Neural cell (in vitro differentiated cells): ENCODE measurements around the gene MBNL3. TPM values are rescaled to one million over a fixed set of nuclear protein-coding genes. Genes with fewer than 3 reads are reported as not detected.

Experiments used
- H2AFZ ChIP-seq: fragments of 200-600, 300-800 bp; sonication (generic), shearing (Covaris generic); 2 replicates; pipeline ENCODE4 v1.6.0; 2014; ENCODE audit warnings: low read depth, mild to moderate bottlenecking, antibody characterized with exemption, low read length, moderate library complexity
- H3F3A ChIP-seq: fragments of 200-600 bp; shearing (Covaris generic); 2 replicates; pipeline ENCODE4 v1.6.1; 2016; ENCODE audit warnings: mild to moderate bottlenecking, moderate library complexity, mixed read lengths, antibody characterized with exemption, low read length; ENCODE audit not compliant: insufficient read depth, poor library complexity, severe bottlenecking
- H3K27ac ChIP-seq: fragments of 200-600, 300-800 bp; sonication (generic), shearing (Covaris generic); 2 replicates; pipeline ENCODE4 v1.5.1; 2014; ENCODE audit warnings: mild to moderate bottlenecking, low read length, moderate library complexity
- H3K27me3 ChIP-seq: fragments of 300-800, 200-600 bp; sonication (generic), shearing (Covaris generic); 2 replicates; pipeline ENCODE4 v1.6.0; 2014; ENCODE audit warnings: mild to moderate bottlenecking, low read depth, low read length, moderate library complexity; ENCODE audit not compliant: insufficient read depth
- H3K36me3 ChIP-seq: fragments of 300-800, 200-600 bp; sonication (generic), shearing (Covaris generic); 2 replicates; pipeline ENCODE4 v1.5.1; 2014; ENCODE audit warnings: mild to moderate bottlenecking, antibody characterized with exemption, low read length, moderate library complexity; ENCODE audit not compliant: insufficient read depth
- H3K4me2 ChIP-seq: fragments of 300-800, 200-600 bp; sonication (generic), shearing (Covaris generic); 2 replicates; pipeline ENCODE4 v1.6.0; 2014; ENCODE audit warnings: mild to moderate bottlenecking, low read length
- H3K4me3 ChIP-seq: fragments of 300-800, 200-600 bp; sonication (generic), shearing (Covaris generic); 2 replicates; pipeline ENCODE4 v1.5.1; 2014; ENCODE audit warnings: mild to moderate bottlenecking, low read length, moderate library complexity
- H3K79me2 ChIP-seq: fragments of 200-600 bp; shearing (Covaris generic); replicated peaks from 2 replicates; pipeline ENCODE4 v1.6.0; 2014; ENCODE audit warnings: mild to moderate bottlenecking, low read length, moderate library complexity; ENCODE audit not compliant: insufficient read depth
- H3K9ac ChIP-seq: fragments of 300-800, 200-600 bp; sonication (generic), shearing (Covaris generic); 2 replicates; pipeline ENCODE4 v1.6.1; 2016; ENCODE audit warnings: mild to moderate bottlenecking, low read length, mixed read lengths
- H3K9me2 ChIP-seq: fragments of 200-600 bp; shearing (Covaris generic); 2 replicates; pipeline ENCODE4 v1.6.1; 2016; ENCODE audit warnings: mild to moderate bottlenecking, low read length, mixed read lengths; ENCODE audit not compliant: insufficient read depth
- H3K9me3 ChIP-seq: fragments of 200-600, 300-800 bp; sonication (generic), shearing (Covaris generic); 2 replicates; pipeline ENCODE4 v1.6.1; 2016; ENCODE audit warnings: mild to moderate bottlenecking, mixed run types, low read length, moderate library complexity, mixed read lengths
- H4K20me1 ChIP-seq: fragments of 200-600 bp; shearing (Covaris generic); 2 replicates; pipeline ENCODE4 v1.6.1; 2016; ENCODE audit warnings: mild to moderate bottlenecking, mixed run types; ENCODE audit not compliant: insufficient read depth
- EP300 ChIP-seq: fragments of 450-650 bp; conservative IDR thresholded peaks from 2 replicates; pipeline ENCODE4 v1.6.1; 2014; ENCODE audit warnings: antibody characterized with exemption, mild to moderate bottlenecking, moderate library complexity; ENCODE audit not compliant: poor library complexity, severe bottlenecking
- EZH2 ChIP-seq: fragments of 200-600, 300-800 bp; shearing (Covaris generic), sonication (generic); IDR thresholded peaks from 2 replicates; pipeline ENCODE4 v1.6.1; 2014; ENCODE audit warnings: antibody characterized with exemption, low read length, borderline replicate concordance, mild to moderate bottlenecking; ENCODE audit not compliant: insufficient read depth, poor library complexity, severe bottlenecking
- MXI1 ChIP-seq: fragments of 450-650 bp; conservative IDR thresholded peaks from 2 replicates; pipeline ENCODE4 v1.6.1; 2014; ENCODE audit warnings: antibody characterized with exemption, mild to moderate bottlenecking; ENCODE audit not compliant: poor library complexity, severe bottlenecking
- POLR2AphosphoS5 ChIP-seq: IDR thresholded peaks from 2 replicates; pipeline ENCODE4 v1.6.1; 2012
- RAD21 ChIP-seq: fragments of 450-650 bp; conservative IDR thresholded peaks from 2 replicates; pipeline ENCODE4 v1.6.1; 2014; ENCODE audit warnings: antibody characterized with exemption, mild to moderate bottlenecking, moderate library complexity
- SMC3 ChIP-seq: fragments of 450-650 bp; conservative IDR thresholded peaks from 2 replicates; pipeline ENCODE4 v1.6.1; 2014; ENCODE audit warnings: antibody characterized with exemption, mild to moderate bottlenecking, moderate library complexity; ENCODE audit not compliant: poor library complexity
- TAF1 ChIP-seq: IDR thresholded peaks from 2 replicates; pipeline ENCODE4 v1.6.1; 2012; ENCODE audit warnings: low read depth
- polyA plus RNA-seq: library from polyadenylated mRNA; depleted of rRNA; stranded (reverse); fragments of >200 nt; gene quantifications from 2 replicates; pipeline ENCODE4 v1.2.3, GENCODE V29; 2014
- TF ChIP-seq, protein P1 (sequence below): IDR thresholded peaks from 2 replicates; pipeline ENCODE4 v1.6.1; 2012; ENCODE audit warnings: borderline replicate concordance
- TF ChIP-seq, protein P2 (sequence below): fragments of 450-650 bp; IDR thresholded peaks from 2 replicates; pipeline ENCODE4 v1.5.1; 2014; ENCODE audit warnings: antibody characterized with exemption, mild to moderate bottlenecking, moderate library complexity; ENCODE audit not compliant: poor library complexity, severe bottlenecking

Gene MBNL3
- polyA plus RNA-seq, 1 donor from 2014 or later = 0.09 TPM

DNA sequence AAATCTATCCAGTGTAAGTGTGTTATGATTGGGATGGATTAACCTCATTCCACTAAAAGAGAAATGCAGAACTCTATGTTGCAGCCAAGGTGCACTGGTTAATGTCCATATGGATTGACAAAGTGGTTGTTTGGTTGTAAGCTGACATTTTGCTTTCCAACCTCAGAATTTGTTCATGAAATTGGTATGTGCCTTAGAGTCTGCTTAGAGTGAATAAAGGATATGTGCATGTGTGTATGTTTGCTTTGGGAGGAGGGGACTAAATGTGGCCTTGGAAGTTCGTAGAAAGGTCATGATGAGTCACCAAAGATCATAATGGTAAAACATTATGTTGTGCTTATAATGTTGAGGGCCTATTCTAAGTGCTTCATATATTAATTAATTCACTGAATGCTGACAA, 44.1 kb upstream of the MBNL3 start:
- Histone ChIP-seq H3K27me3 (no peaks in the 10 kb centered on the region), H3K4me2 (no peak overlapping the region), H4K20me1 (no peaks in the 10 kb centered on the region), H3K27ac (no peak overlapping the region), H3K4me3 (no peak overlapping the region), H3K36me3 (no peaks in the 10 kb centered on the region), H3K9ac (no peak overlapping the region), H3K9me2 (no peaks in the 10 kb centered on the region), H3K9me3 (no peaks in the 10 kb centered on the region), H2AFZ (no peak overlapping the region), H3K79me2 (no peaks in the 10 kb centered on the region), H3F3A (no peaks in the 10 kb centered on the region)
- TF ChIP-seq, protein P1, sequence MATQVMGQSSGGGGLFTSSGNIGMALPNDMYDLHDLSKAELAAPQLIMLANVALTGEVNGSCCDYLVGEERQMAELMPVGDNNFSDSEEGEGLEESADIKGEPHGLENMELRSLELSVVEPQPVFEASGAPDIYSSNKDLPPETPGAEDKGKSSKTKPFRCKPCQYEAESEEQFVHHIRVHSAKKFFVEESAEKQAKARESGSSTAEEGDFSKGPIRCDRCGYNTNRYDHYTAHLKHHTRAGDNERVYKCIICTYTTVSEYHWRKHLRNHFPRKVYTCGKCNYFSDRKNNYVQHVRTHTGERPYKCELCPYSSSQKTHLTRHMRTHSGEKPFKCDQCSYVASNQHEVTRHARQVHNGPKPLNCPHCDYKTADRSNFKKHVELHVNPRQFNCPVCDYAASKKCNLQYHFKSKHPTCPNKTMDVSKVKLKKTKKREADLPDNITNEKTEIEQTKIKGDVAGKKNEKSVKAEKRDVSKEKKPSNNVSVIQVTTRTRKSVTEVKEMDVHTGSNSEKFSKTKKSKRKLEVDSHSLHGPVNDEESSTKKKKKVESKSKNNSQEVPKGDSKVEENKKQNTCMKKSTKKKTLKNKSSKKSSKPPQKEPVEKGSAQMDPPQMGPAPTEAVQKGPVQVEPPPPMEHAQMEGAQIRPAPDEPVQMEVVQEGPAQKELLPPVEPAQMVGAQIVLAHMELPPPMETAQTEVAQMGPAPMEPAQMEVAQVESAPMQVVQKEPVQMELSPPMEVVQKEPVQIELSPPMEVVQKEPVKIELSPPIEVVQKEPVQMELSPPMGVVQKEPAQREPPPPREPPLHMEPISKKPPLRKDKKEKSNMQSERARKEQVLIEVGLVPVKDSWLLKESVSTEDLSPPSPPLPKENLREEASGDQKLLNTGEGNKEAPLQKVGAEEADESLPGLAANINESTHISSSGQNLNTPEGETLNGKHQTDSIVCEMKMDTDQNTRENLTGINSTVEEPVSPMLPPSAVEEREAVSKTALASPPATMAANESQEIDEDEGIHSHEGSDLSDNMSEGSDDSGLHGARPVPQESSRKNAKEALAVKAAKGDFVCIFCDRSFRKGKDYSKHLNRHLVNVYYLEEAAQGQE = no peak
- TF ChIP-seq POLR2AphosphoS5 (no peak), EZH2 (no peak), SMC3 (no peak), MXI1 (no peak), EP300 (no peak), RAD21 (no peak), TAF1 (no peak)
- TF ChIP-seq, protein P2, sequence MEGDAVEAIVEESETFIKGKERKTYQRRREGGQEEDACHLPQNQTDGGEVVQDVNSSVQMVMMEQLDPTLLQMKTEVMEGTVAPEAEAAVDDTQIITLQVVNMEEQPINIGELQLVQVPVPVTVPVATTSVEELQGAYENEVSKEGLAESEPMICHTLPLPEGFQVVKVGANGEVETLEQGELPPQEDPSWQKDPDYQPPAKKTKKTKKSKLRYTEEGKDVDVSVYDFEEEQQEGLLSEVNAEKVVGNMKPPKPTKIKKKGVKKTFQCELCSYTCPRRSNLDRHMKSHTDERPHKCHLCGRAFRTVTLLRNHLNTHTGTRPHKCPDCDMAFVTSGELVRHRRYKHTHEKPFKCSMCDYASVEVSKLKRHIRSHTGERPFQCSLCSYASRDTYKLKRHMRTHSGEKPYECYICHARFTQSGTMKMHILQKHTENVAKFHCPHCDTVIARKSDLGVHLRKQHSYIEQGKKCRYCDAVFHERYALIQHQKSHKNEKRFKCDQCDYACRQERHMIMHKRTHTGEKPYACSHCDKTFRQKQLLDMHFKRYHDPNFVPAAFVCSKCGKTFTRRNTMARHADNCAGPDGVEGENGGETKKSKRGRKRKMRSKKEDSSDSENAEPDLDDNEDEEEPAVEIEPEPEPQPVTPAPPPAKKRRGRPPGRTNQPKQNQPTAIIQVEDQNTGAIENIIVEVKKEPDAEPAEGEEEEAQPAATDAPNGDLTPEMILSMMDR = no peak

DNA sequence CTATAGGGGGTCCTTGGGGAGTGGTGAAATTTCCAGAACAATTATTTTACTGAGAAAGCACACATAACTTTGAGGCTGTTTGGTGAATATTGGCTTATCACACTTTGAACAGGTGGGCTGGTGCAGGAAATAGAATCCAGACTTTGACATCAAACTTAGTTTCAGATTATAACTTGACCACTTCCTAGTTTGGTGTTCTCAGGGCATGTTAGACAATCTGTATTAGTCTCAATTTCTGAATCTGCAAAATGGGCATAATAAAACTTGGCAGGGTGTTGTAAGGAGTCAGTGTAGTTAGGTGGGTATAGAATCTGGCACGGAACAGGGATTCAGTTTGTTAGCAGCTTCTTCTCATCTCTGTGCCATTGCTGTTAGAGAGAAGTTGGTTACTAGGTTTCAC, 43.3 kb upstream of the MBNL3 start:
- Histone ChIP-seq H3F3A (no peaks in the 10 kb centered on the region), H3K9ac (no peak overlapping the region), H3K79me2 (no peaks in the 10 kb centered on the region), H4K20me1 (no peaks in the 10 kb centered on the region), H3K9me2 (no peaks in the 10 kb centered on the region), H3K4me3 (no peak overlapping the region), H3K9me3 (no peaks in the 10 kb centered on the region), H3K36me3 (no peaks in the 10 kb centered on the region), H3K4me2 (no peak overlapping the region), H3K27ac (no peak overlapping the region), H2AFZ (no peak overlapping the region), H3K27me3 (no peaks in the 10 kb centered on the region)
- TF ChIP-seq, protein P1 = no peak
- TF ChIP-seq SMC3 (no peak), POLR2AphosphoS5 (no peak), EZH2 (no peak)
- TF ChIP-seq, protein P2 = no peak
